GM23338 (cell line): ENCODE data around the gene DLG2. TPM values are rescaled to one million over a fixed set of nuclear protein-coding genes. Genes with fewer than 3 reads are reported as not detected.

ENCODE experiments used
- ATAC-seq: fragments of 200-7000 bp; cut with Tn5 transposase; 3 replicates; pipeline ENCODE4 v1.9.1; 2020
- DNase-seq: peaks from one replicate; pipeline ENCODE4 v3.0.0-alpha.2; 2015; ENCODE audit warnings: low spot score
- H2AFZ ChIP-seq: fragments of 200-600 bp; sonication (generic); 2 replicates; pipeline ENCODE4 v1.8.0; 2016; ENCODE audit warnings: antibody characterized with exemption, mild to moderate bottlenecking, moderate library complexity
- H3F3A ChIP-seq: fragments of 200-600 bp; sonication (generic); replicated peaks from 2 replicates; pipeline ENCODE4 v1.8.0; 2017; ENCODE audit warnings: antibody characterized with exemption, mixed run types, low read depth
- H3K27ac ChIP-seq: fragments of 200-600 bp; sonication (generic); 2 replicates; pipeline ENCODE4 v1.6.1; 2016; ENCODE audit warnings: low read depth
- H3K27me3 ChIP-seq: fragments of 200-600 bp; sonication (generic); 2 replicates; pipeline ENCODE4 v1.8.0; 2016; ENCODE audit warnings: mild to moderate bottlenecking, mixed run types, moderate library complexity; ENCODE audit not compliant: insufficient read depth
- H3K36me3 ChIP-seq: fragments of 200-600 bp; sonication (generic); 2 replicates; pipeline ENCODE4 v1.8.0; 2016; ENCODE audit warnings: mild to moderate bottlenecking; ENCODE audit not compliant: insufficient read depth
- H3K4me1 ChIP-seq: fragments of 200-600 bp; sonication (generic); 2 replicates; pipeline ENCODE4 v1.8.0; 2016; ENCODE audit warnings: mild to moderate bottlenecking, moderate library complexity; ENCODE audit not compliant: insufficient read depth
- H3K4me2 ChIP-seq: fragments of 200-600 bp; sonication (generic); 2 replicates; pipeline ENCODE4 v1.7.1; 2017; ENCODE audit warnings: mixed run types
- H3K4me3 ChIP-seq: fragments of 200-600 bp; sonication (generic); 2 replicates; pipeline ENCODE4 v1.6.1; 2016; ENCODE audit warnings: mixed run types
- H3K79me2 ChIP-seq: fragments of 200-600 bp; sonication (generic); replicated peaks from 2 replicates; pipeline ENCODE4 v1.8.0; 2017; ENCODE audit warnings: mild to moderate bottlenecking; ENCODE audit not compliant: insufficient read depth
- H3K9me2 ChIP-seq: fragments of 200-600 bp; sonication (generic); 2 replicates; pipeline ENCODE4 v1.8.0; 2017; ENCODE audit not compliant: insufficient read depth
- H4K20me1 ChIP-seq: fragments of 200-600 bp; sonication (generic); replicated peaks from 2 replicates; pipeline ENCODE4 v1.8.0; 2017; ENCODE audit warnings: mild to moderate bottlenecking; ENCODE audit not compliant: insufficient read depth
- H3K27ac Mint-ChIP-seq: 2 replicates; pipeline ENCODE4 v1.8.0; 2020; ENCODE audit warnings: inconsistent platforms, mild to moderate bottlenecking, moderate library complexity, mixed read lengths
- H3K27me3 Mint-ChIP-seq: 3 replicates; pipeline ENCODE4 v1.8.0; 2022; ENCODE audit warnings: low read depth, mild to moderate bottlenecking, moderate library complexity, mixed read lengths, inconsistent platforms; ENCODE audit not compliant: insufficient read depth, poor library complexity
- H3K36me3 Mint-ChIP-seq: 3 replicates; pipeline ENCODE4 v1.8.0; 2021; ENCODE audit warnings: low read depth, mild to moderate bottlenecking, inconsistent platforms, moderate library complexity, mixed read lengths
- H3K4me1 Mint-ChIP-seq: 3 replicates; pipeline ENCODE4 v1.8.0; 2020; ENCODE audit warnings: mild to moderate bottlenecking, inconsistent platforms, mixed read lengths
- H3K4me3 Mint-ChIP-seq: 3 replicates; pipeline ENCODE4 v1.8.0; 2021; ENCODE audit warnings: moderate library complexity, mild to moderate bottlenecking, inconsistent platforms, mixed read lengths
- H3K9me3 Mint-ChIP-seq: 3 replicates; pipeline ENCODE4 v1.8.0; 2020; ENCODE audit warnings: moderate library complexity, mild to moderate bottlenecking, inconsistent platforms, mixed read lengths
- CREB1 ChIP-seq: fragments of 250-450 bp; sonication (Bioruptor Pico); IDR thresholded peaks from 2 replicates; pipeline ENCODE4 v1.5.0; 2020; ENCODE audit warnings: low read depth, mild to moderate bottlenecking, moderate library complexity
- CTCF ChIP-seq, 2 experiments: fragments of 200-600 bp in 1 of 2; sonication (generic) in 1 of 2; conservative IDR thresholded peaks; 2 replicates each; pipeline versions ENCODE4 v1.5.1 to v1.6.1; 2016 to 2017; ENCODE audit warnings: antibody characterized with exemption in 2 of 2, low read depth in 2 of 2, mild to moderate bottlenecking in 2 of 2, moderate library complexity in 1 of 2
- ETS1 ChIP-seq: IDR thresholded peaks from 2 replicates; pipeline ENCODE4 v1.6.1; 2016; ENCODE audit warnings: antibody characterized with exemption
- EZH2 ChIP-seq: fragments of 200-600 bp; sonication (generic); IDR thresholded peaks from one replicate; pipeline ENCODE4 v1.8.0; 2017; ENCODE audit warnings: antibody characterized with exemption, mild to moderate bottlenecking, low read depth; ENCODE audit not compliant: unreplicated experiment
- EZH2phosphoT487 ChIP-seq: fragments of 200-600 bp; sonication (generic); IDR thresholded peaks from one replicate; pipeline ENCODE4 v1.8.1; 2018; ENCODE audit warnings: antibody characterized with exemption; ENCODE audit not compliant: unreplicated experiment
- JUNB ChIP-seq: IDR thresholded peaks from one replicate; pipeline ENCODE4 v1.6.1; 2016; ENCODE audit warnings: antibody characterized with exemption; ENCODE audit not compliant: unreplicated experiment
- NANOG ChIP-seq: IDR thresholded peaks from 2 replicates; pipeline ENCODE4 v1.6.1; 2016; ENCODE audit warnings: antibody characterized with exemption, borderline replicate concordance
- POLR2AphosphoS5 ChIP-seq: IDR thresholded peaks from 2 replicates; pipeline ENCODE4 v1.6.1; 2016; ENCODE audit warnings: antibody characterized with exemption, low read depth
- REST ChIP-seq: IDR thresholded peaks from one replicate; pipeline ENCODE4 v1.6.1; 2018; ENCODE audit warnings: antibody characterized with exemption; ENCODE audit not compliant: unreplicated experiment
- STAT1 ChIP-seq: IDR thresholded peaks from one replicate; pipeline ENCODE4 v1.6.1; 2016; ENCODE audit warnings: antibody characterized with exemption; ENCODE audit not compliant: unreplicated experiment
- ZNF114 ChIP-seq: fragments of 250-450 bp; sonication (Bioruptor Pico); IDR thresholded peaks from 2 replicates; pipeline ENCODE4 v1.5.0; 2020; ENCODE audit warnings: mild to moderate bottlenecking, moderate library complexity
- ZNF331 ChIP-seq: fragments of 250-450 bp; sonication (Bioruptor Pico); IDR thresholded peaks from 2 replicates; pipeline ENCODE4 v1.5.0; 2020; ENCODE audit warnings: low read depth, mild to moderate bottlenecking, moderate library complexity
- ZNF462 ChIP-seq: fragments of 250-450 bp; sonication (Bioruptor Pico); IDR thresholded peaks from 2 replicates; pipeline ENCODE4 v1.5.0; 2020; ENCODE audit warnings: mild to moderate bottlenecking, moderate library complexity
- polyA plus RNA-seq: library from polyadenylated mRNA; unstranded; fragments of >200 nt; fragmentation: Nextera tagmentation; extraction: Ambion mirVana; gene quantifications from 2 replicates; pipeline ENCODE4 v1.2.1, GENCODE V29; 2016
- total RNA-seq: library from RNA; depleted of rRNA; stranded (reverse); fragments of >200 nt; shearing (Covaris generic); gene quantifications from 2 replicates; pipeline ENCODE4 v1.2.3, GENCODE V29; 2014

Gene DLG2
- total and polyA plus RNA-seq, 2 experiments from 2014 or later, result 19.8 to 21.5 TPM

- TF ChIP-seq POLR2AphosphoS5 (no peak), STAT1 (no peak), CTCF (conservative IDR thresholded peaks at IDR 0.05; ENCODE audit: low read depth in 2 of 2) (no peak), ZNF462 (CRISPR knock-in tag) (no peak), CREB1 (CRISPR knock-in tag) (no peak), EZH2phosphoT487 (no peak), REST (no peak), ZNF331 (CRISPR knock-in tag) (no peak), ZNF114 (CRISPR knock-in tag) (no peak), EZH2 (no peak), JUNB (no peak), NANOG (no peak), ETS1 (no peak)
- no peak overlapping the region for H3K4me3 ChIP-seq
- H3K9me2 ChIP-seq, result no peaks in the 10 kb centered on the region
- H3K27me3 ChIP-seq, result no peaks in the 10 kb centered on the region
- Mint-ChIP-seq H3K4me1 (peaks cover 22% of the 10 kb centered on the region), H3K27ac (peak overlapping the region; percentile 75), H3K4me3 (no peak overlapping the region), H3K36me3 (peaks cover 74% of the 10 kb centered on the region), H3K9me3 (peaks cover 53% of the 10 kb centered on the region), H3K27me3 (no peaks in the 10 kb centered on the region)
- H3K79me2 ChIP-seq, result no peaks in the 10 kb centered on the region
- ATAC-seq, result peak; percentile 75
- peak; percentile 18 for DNase-seq
- H3K36me3 ChIP-seq, result peaks cover 8% of the 10 kb centered on the region; the same call in 1 of the 2 replicates
- no peak overlapping the region for H2AFZ ChIP-seq
- H3F3A ChIP-seq, result no peaks in the 10 kb centered on the region
- H4K20me1 ChIP-seq, result no peaks in the 10 kb centered on the region
- peak overlapping the region; percentile 39 for H3K4me2 ChIP-seq
- peak overlapping the region; percentile 91 for H3K27ac ChIP-seq
- H3K4me1 ChIP-seq, result peaks cover 21% of the 10 kb centered on the region
These were observed 101.5 kb downstream of the DLG2 start for GRCh38 chr11:85525686-85526085.
